CD14-positive monocyte (primary cell): ENCODE data around the gene NPM1. TPM values are rescaled to one million over a fixed set of nuclear protein-coding genes. Genes with fewer than 3 reads are reported as not detected.
A peak's percentile ranks its signal among the peaks of the same experiment; 100 is the strongest.

ENCODE experiments used
- DNase-seq, 3 donors: peaks; one replicate each; pipeline ENCODE4 v3.0.0-alpha.2; 2011 to 2022
- H2AFZ ChIP-seq: 2 replicates; pipeline ENCODE4 v1.6.0; 2012; ENCODE audit warnings: mild to moderate bottlenecking, low read depth, low read length, inconsistent platforms; ENCODE audit not compliant: insufficient read depth, poor library complexity, severe bottlenecking
- H3K27ac ChIP-seq, 2 donors: 1 replicate in 1 of 2; 2 replicates in 1 of 2; pipeline ENCODE4 v1.5.1; 2012 to 2013; ENCODE audit warnings: low read length in 2 of 2, control low read depth in 1 of 2, inconsistent platforms in 1 of 2, low read depth in 1 of 2, mild to moderate bottlenecking in 1 of 2
- H3K27me3 ChIP-seq, 2 donors: one replicate each; pipeline versions ENCODE4 v1.6.0 to v1.6.1; 2011 to 2013; ENCODE audit warnings: low read length in 2 of 2; ENCODE audit not compliant: control insufficient read depth in 2 of 2, insufficient read depth in 2 of 2
- H3K36me3 ChIP-seq, 2 donors: replicated peaks in 1 of 2; 1 replicate in 1 of 2; 2 replicates in 1 of 2; pipeline versions ENCODE4 v1.5.1 to v1.6.1; 2012 to 2013; ENCODE audit warnings: low read length in 2 of 2, control low read depth in 1 of 2, inconsistent platforms in 1 of 2, mild to moderate bottlenecking in 1 of 2; ENCODE audit not compliant: insufficient read depth in 2 of 2, control insufficient read depth in 1 of 2
- H3K4me1 ChIP-seq, 2 donors: 1 replicate in 1 of 2; 2 replicates in 1 of 2; pipeline versions ENCODE4 v1.5.1 to v1.6.1; 2012 to 2013; ENCODE audit warnings: low read length in 2 of 2, control low read depth in 1 of 2, inconsistent platforms in 1 of 2, mild to moderate bottlenecking in 1 of 2, moderate library complexity in 1 of 2; ENCODE audit not compliant: insufficient read depth in 2 of 2, control insufficient read depth in 1 of 2
- H3K4me2 ChIP-seq: replicated peaks from 2 replicates; pipeline ENCODE3; 2012; ENCODE audit warnings: low read length, moderate library complexity, mild to moderate bottlenecking; ENCODE audit not compliant: poor library complexity, severe bottlenecking; ENCODE audit errors: extremely low read depth
- H3K4me3 ChIP-seq, 3 experiments: fragments of 200-600 bp in 1 of 3; sonication (generic) in 1 of 3; replicated peaks in 1 of 3; 1 replicate in 2 of 3; 2 replicates in 1 of 3; pipeline ENCODE4 v1.5.1; 2011 to 2013; ENCODE audit warnings: low read length in 3 of 3, mild to moderate bottlenecking in 3 of 3, control low read depth in 2 of 3, low read depth in 2 of 3, inconsistent platforms in 1 of 3, moderate library complexity in 1 of 3
- H3K79me2 ChIP-seq: 2 replicates; pipeline ENCODE4 v1.6.0; 2012; ENCODE audit warnings: mild to moderate bottlenecking, control low read depth, inconsistent platforms, low read length, moderate library complexity; ENCODE audit not compliant: insufficient read depth
- H3K9ac ChIP-seq: 2 replicates; pipeline ENCODE4 v1.6.0; 2017; ENCODE audit warnings: low read length, mild to moderate bottlenecking; ENCODE audit not compliant: insufficient read depth, poor library complexity, severe bottlenecking
- H3K9me3 ChIP-seq, 2 donors: replicated peaks in 1 of 2; 1 replicate in 1 of 2; 2 replicates in 1 of 2; pipeline versions ENCODE4 v1.5.1 to v1.6.1; 2012 to 2013; ENCODE audit warnings: low read length in 2 of 2, control low read depth in 1 of 2; ENCODE audit not compliant: control insufficient read depth in 1 of 2, insufficient read depth in 1 of 2
- H4K20me1 ChIP-seq: 2 replicates; pipeline ENCODE4 v1.6.0; 2012; ENCODE audit warnings: mild to moderate bottlenecking, low read length, control low read depth, moderate library complexity; ENCODE audit not compliant: insufficient read depth
- H3K27ac Mint-ChIP-seq, 7 donors: one replicate each; pipeline ENCODE4 v1.8.0; 2020; ENCODE audit warnings: mild to moderate bottlenecking in 7 of 7, mixed read lengths in 7 of 7, moderate library complexity in 6 of 7, inconsistent platforms in 2 of 7
- H3K27me3 Mint-ChIP-seq, 3 donors: one replicate each; pipeline ENCODE4 v1.8.0; 2021 to 2022; ENCODE audit warnings: low read depth in 3 of 3, mild to moderate bottlenecking in 3 of 3, mixed read lengths in 3 of 3, moderate library complexity in 3 of 3, inconsistent platforms in 1 of 3
- H3K36me3 Mint-ChIP-seq, 2 donors: one replicate each; pipeline ENCODE4 v1.8.0; 2020; ENCODE audit warnings: mixed read lengths in 2 of 2, inconsistent platforms in 1 of 2, mild to moderate bottlenecking in 1 of 2
- H3K4me1 Mint-ChIP-seq: one replicate; pipeline ENCODE4 v1.8.0; 2020; ENCODE audit warnings: mild to moderate bottlenecking, mixed read lengths
- H3K4me3 Mint-ChIP-seq, 2 donors: one replicate each; pipeline ENCODE4 v1.8.0; 2020; ENCODE audit warnings: mild to moderate bottlenecking in 2 of 2, mixed read lengths in 2 of 2, moderate library complexity in 1 of 2
- H3K9me3 Mint-ChIP-seq, 7 donors: one replicate each; pipeline ENCODE4 v1.8.0; 2020 to 2022; ENCODE audit warnings: mixed read lengths in 7 of 7, mild to moderate bottlenecking in 6 of 7, moderate library complexity in 6 of 7, inconsistent platforms in 2 of 7
- CTCF ChIP-seq: fragments of 200-600 bp; IDR thresholded peaks from one replicate; pipeline ENCODE4 v1.8.0; 2022; ENCODE audit warnings: antibody characterized with exemption, mild to moderate bottlenecking
- WGBS: methylation state at CpG from one replicate; pipeline ENCODE4 v1.1.5; 2013; ENCODE audit warnings: missing lambda C conversion rate; ENCODE audit not compliant: insufficient coverage; 5-methylcytosine and 5-hydroxymethylcytosine counted together
- intact Hi-C, 2 donors: fragments of 100-400 bp; cut with micrococcal nuclease; formaldehyde crosslinking; loops; one replicate each; pipeline versions ENCODE4 v1.15.0 to v1.15.1; 2023
- polyA minus RNA-seq: library from RNA; depleted of rRNA, polyadenylated mRNA; stranded (reverse); fragments of >200 nt; gene quantifications from 2 replicates; pipeline ENCODE4 v1.2.3, GENCODE V29; 2012
- polyA plus RNA-seq, 3 donors: library from polyadenylated mRNA; depleted of rRNA in 1 of 3; unstranded in 2 of 3; stranded (reverse) in 1 of 3; fragments of 300-500 nt in 2 of 3; fragments of >200 nt in 1 of 3; fragmentation: Illumina TruSeq in 2 of 3; gene quantifications; 1 replicate in 2 of 3; 2 replicates in 1 of 3; pipeline ENCODE4 v1.2.3, GENCODE V29; 2012 to 2021
- total RNA-seq, 12 experiments: library from RNA in 1 of 12; stranded (reverse) in 1 of 12; fragments of 120-200 nt in 1 of 12; gene quantifications; one replicate each; pipeline ENCODE4 v1.2.4 and lab custom pipeline; 2013 to 2026; ENCODE audit warnings: mixed read lengths in 6 of 12, inconsistent platforms in 1 of 12

NPM1 gene
- 778 TPM for total RNA-seq (2013)
- 100 to 1,000 TPM; 102 to 191 (median 188) TPM for polyA plus RNA-seq
- 74.4 and 180 TPM in 2 replicates for polyA minus RNA-seq
- 154 to 402 (median 363) reads per million in 11 experiments for total RNA-seq (lab: John Stamatoyannopoulos, UW)

GRCh38 chr5:171387345-171387969 lies at the start of gene NPM1:
Gene NPM1 (plus strand): TSS chr5:171387849. CDS start chr5:171387949, 100 bp downstream.
- peaks cover 42% of the 10 kb centered on the region for H3K4me1 Mint-ChIP-seq
- peak within 1 kb of the TSS; percentile 85 to 97 (median 94) for H3K27ac Mint-ChIP-seq
- Histone ChIP-seq H3K79me2 (peaks cover 56% of the 10 kb centered on the region), H3K27me3 (no peaks in the 10 kb centered on the region), H3K9ac (peak within 1 kb of the TSS; percentile 79), H2AFZ (peak within 1 kb of the TSS; percentile 100), H4K20me1 (peaks cover 48% of the 10 kb centered on the region), H3K4me3 (peak within 1 kb of the TSS; percentile 74 to 93 (median 92)), H3K36me3 (peaks cover 17 to 19% of the 10 kb centered on the region in 2 donors), H3K4me1 (peaks cover 23 to 37% of the 10 kb centered on the region in 2 donors), H3K9me3 (no peaks in the 10 kb centered on the region), H3K27ac (peak within 1 kb of the TSS; percentile 81), H3K4me2 (peak within 1 kb of the TSS; percentile 97)
- no peak for TF ChIP-seq CTCF
- H3K9me3 Mint-ChIP-seq = peaks cover 0 to 6% (median 0%) of the 10 kb centered on the region in 7 donors
- WGBS = 0% methylated on average over 46 of the region's 56 CpGs
- peaks cover 11 to 19% of the 10 kb centered on the region in 2 donors for H3K36me3 Mint-ChIP-seq
- H3K27me3 Mint-ChIP-seq = peaks cover 2 to 5% (median 3%) of the 10 kb centered on the region in 3 donors
- DNase-seq = peak; percentile 87 to 92 (median 92)
- peak within 1 kb of the TSS; percentile 97 to 98 for H3K4me3 Mint-ChIP-seq
- intact Hi-C loops = loop anchor here in 1 of 2 donors (5.0 kb wide), 1 partner anchor 620 kb away; the partner anchor contains the start of gene FBXW11

- peaks cover 31 to 59% (median 53%) of the 10 kb centered on the region in 3 donors for H3K27me3 Mint-ChIP-seq
- Histone ChIP-seq H3K9ac (no peak overlapping the region), H3K9me3 (no peaks in the 10 kb centered on the region), H3K27me3 (peaks cover 15 to 37% of the 10 kb centered on the region in 2 donors), H4K20me1 (no peaks in the 10 kb centered on the region), H3K79me2 (no peaks in the 10 kb centered on the region), H3K27ac (no peak overlapping the region), H2AFZ (no peak overlapping the region), H3K36me3 (no peaks in the 10 kb centered on the region), H3K4me3 (no peak overlapping the region), H3K4me2 (no peak overlapping the region), H3K4me1 (peaks cover 4 to 8% of the 10 kb centered on the region in 2 donors)
- intact Hi-C loops = loop anchor here (5.0 to 10.0 kb wide), 2 partner anchors 595 to 703 kb away; no protein-coding TSS in a partner anchor
- no peak for TF ChIP-seq CTCF
- H3K27ac Mint-ChIP-seq = no peak overlapping the region
- DNase-seq = no peak
- peaks cover 10% of the 10 kb centered on the region for H3K4me1 Mint-ChIP-seq
- no peaks in the 10 kb centered on the region for H3K36me3 Mint-ChIP-seq
- H3K4me3 Mint-ChIP-seq = no peak overlapping the region
- H3K9me3 Mint-ChIP-seq = peaks cover 0 to 4% (median 0%) of the 10 kb centered on the region in 7 donors
These were observed 47.6 kb upstream of the NPM1 start for GRCh38 chr5:171340042-171340441.
